Loucy (cell line): ENCODE measurements around the gene TECPR1.

Source experiments
- H2AFZ ChIP-seq: fragments of 200-600 bp; sonication (generic); 2 replicates; pipeline ENCODE4 v1.6.0; 2016; ENCODE audit warnings: antibody characterized with exemption, mild to moderate bottlenecking, low read length, moderate library complexity
- H3F3A ChIP-seq: fragments of 200-600 bp; 2 replicates; pipeline ENCODE4 v1.6.0; 2016; ENCODE audit warnings: antibody characterized with exemption, low read depth, mild to moderate bottlenecking
- H3K27me3 ChIP-seq: fragments of 200-600 bp; sonication (generic); 2 replicates; pipeline ENCODE4 v1.6.1; 2014; ENCODE audit warnings: low read length, mild to moderate bottlenecking; ENCODE audit not compliant: insufficient read depth, poor library complexity, severe bottlenecking
- H3K36me3 ChIP-seq: fragments of 200-600 bp; sonication (generic); 2 replicates; pipeline ENCODE4 v1.6.1; 2016; ENCODE audit warnings: low read length; ENCODE audit not compliant: insufficient read depth
- H3K4me1 ChIP-seq: fragments of 200-600 bp; sonication (generic); 2 replicates; pipeline ENCODE4 v1.5.1; 2014; ENCODE audit warnings: low read length, mild to moderate bottlenecking; ENCODE audit not compliant: insufficient read depth, poor library complexity, severe bottlenecking
- H3K4me2 ChIP-seq: fragments of 200-600 bp; sonication (generic); 2 replicates; pipeline ENCODE4 v1.6.0; 2014; ENCODE audit warnings: antibody characterized with exemption, low read length, low read depth, mild to moderate bottlenecking; ENCODE audit not compliant: poor library complexity, severe bottlenecking
- H3K4me3 ChIP-seq: fragments of 200-600 bp; sonication (generic); 2 replicates; pipeline ENCODE4 v1.5.1; 2014; ENCODE audit warnings: low read length, mild to moderate bottlenecking, mixed read lengths; ENCODE audit not compliant: poor library complexity, severe bottlenecking
- H3K79me2 ChIP-seq: fragments of 200-600 bp; sonication (generic); 2 replicates; pipeline ENCODE4 v1.6.1; 2014; ENCODE audit warnings: low read length; ENCODE audit not compliant: insufficient read depth
- H3K9ac ChIP-seq: fragments of 200-600 bp; sonication (generic); 2 replicates; pipeline ENCODE4 v1.6.0; 2014; ENCODE audit warnings: mild to moderate bottlenecking, low read depth, low read length, moderate library complexity; ENCODE audit not compliant: poor library complexity, severe bottlenecking
- H3K9me2 ChIP-seq: fragments of 200-600 bp; sonication (generic); replicated peaks from 2 replicates; pipeline ENCODE4 v1.6.1; 2016; ENCODE audit warnings: low read depth, low read length, mixed read lengths
- H3K9me3 ChIP-seq: fragments of 200-600 bp; sonication (generic); 2 replicates; pipeline ENCODE4 v1.6.1; 2014; ENCODE audit warnings: mild to moderate bottlenecking, antibody characterized with exemption, low read length, low read depth; ENCODE audit not compliant: insufficient read depth
- H4K20me1 ChIP-seq: fragments of 200-600 bp; sonication (generic); 2 replicates; pipeline ENCODE4 v1.6.0; 2014; ENCODE audit warnings: antibody characterized with exemption, low read length, mild to moderate bottlenecking; ENCODE audit not compliant: insufficient read depth, poor library complexity, severe bottlenecking
- EZH2phosphoT487 ChIP-seq: fragments of 200-600 bp; IDR thresholded peaks from 2 replicates; pipeline ENCODE4 v1.6.1; 2018; ENCODE audit warnings: antibody characterized with exemption, mild to moderate bottlenecking, moderate library complexity, borderline replicate concordance
- TF ChIP-seq, protein P1 (sequence below): fragments of 200-600 bp; sonication (generic); conservative IDR thresholded peaks from 2 replicates; pipeline ENCODE4 v1.5.1; 2014; ENCODE audit warnings: mild to moderate bottlenecking, antibody characterized with exemption, low read length

Gene TECPR1

GRCh38 chr7:98242934-98243333 is 9.1 kb downstream of the TECPR1 start:
- Histone ChIP-seq H3K4me1 (no peaks in the 10 kb centered on the region), H3K4me2 (no peak overlapping the region)

GRCh38 chr7:98242342-98242741 is 9.7 kb downstream of the TECPR1 start:
- Histone ChIP-seq H3K9me2 (no peaks in the 10 kb centered on the region), H3K4me2 (no peak overlapping the region), H4K20me1 (no peaks in the 10 kb centered on the region), H2AFZ (no peak overlapping the region), H3K9me3 (no peaks in the 10 kb centered on the region), H3K36me3 (peaks cover 4% of the 10 kb centered on the region; the same call in 1 of the 2 replicates), H3K27me3 (no peaks in the 10 kb centered on the region), H3K9ac (no peak overlapping the region), H3K79me2 (no peaks in the 10 kb centered on the region), H3K4me1 (no peaks in the 10 kb centered on the region), H3F3A (no peaks in the 10 kb centered on the region), H3K4me3 (no peak overlapping the region)
- TF ChIP-seq EZH2phosphoT487 = no peak
- TF ChIP-seq, protein P1, sequence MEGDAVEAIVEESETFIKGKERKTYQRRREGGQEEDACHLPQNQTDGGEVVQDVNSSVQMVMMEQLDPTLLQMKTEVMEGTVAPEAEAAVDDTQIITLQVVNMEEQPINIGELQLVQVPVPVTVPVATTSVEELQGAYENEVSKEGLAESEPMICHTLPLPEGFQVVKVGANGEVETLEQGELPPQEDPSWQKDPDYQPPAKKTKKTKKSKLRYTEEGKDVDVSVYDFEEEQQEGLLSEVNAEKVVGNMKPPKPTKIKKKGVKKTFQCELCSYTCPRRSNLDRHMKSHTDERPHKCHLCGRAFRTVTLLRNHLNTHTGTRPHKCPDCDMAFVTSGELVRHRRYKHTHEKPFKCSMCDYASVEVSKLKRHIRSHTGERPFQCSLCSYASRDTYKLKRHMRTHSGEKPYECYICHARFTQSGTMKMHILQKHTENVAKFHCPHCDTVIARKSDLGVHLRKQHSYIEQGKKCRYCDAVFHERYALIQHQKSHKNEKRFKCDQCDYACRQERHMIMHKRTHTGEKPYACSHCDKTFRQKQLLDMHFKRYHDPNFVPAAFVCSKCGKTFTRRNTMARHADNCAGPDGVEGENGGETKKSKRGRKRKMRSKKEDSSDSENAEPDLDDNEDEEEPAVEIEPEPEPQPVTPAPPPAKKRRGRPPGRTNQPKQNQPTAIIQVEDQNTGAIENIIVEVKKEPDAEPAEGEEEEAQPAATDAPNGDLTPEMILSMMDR = no peak

More at GRCh38 chr7:98242934-98243333, 9.1 kb downstream of the TECPR1 start:
- H3F3A ChIP-seq = no peaks in the 10 kb centered on the region
- no peak overlapping the region for H2AFZ ChIP-seq
- H3K27me3 ChIP-seq = no peaks in the 10 kb centered on the region
- peaks cover 4% of the 10 kb centered on the region; the same call in 1 of the 2 replicates for H3K36me3 ChIP-seq
- no peaks in the 10 kb centered on the region for H3K9me2 ChIP-seq
- no peaks in the 10 kb centered on the region for H4K20me1 ChIP-seq
- no peak overlapping the region for H3K4me3 ChIP-seq
- H3K79me2 ChIP-seq = no peaks in the 10 kb centered on the region
- no peak overlapping the region for H3K9ac ChIP-seq
- TF ChIP-seq, protein P1 = no peak
- TF ChIP-seq EZH2phosphoT487 = no peak
- no peaks in the 10 kb centered on the region for H3K9me3 ChIP-seq

DNA sequence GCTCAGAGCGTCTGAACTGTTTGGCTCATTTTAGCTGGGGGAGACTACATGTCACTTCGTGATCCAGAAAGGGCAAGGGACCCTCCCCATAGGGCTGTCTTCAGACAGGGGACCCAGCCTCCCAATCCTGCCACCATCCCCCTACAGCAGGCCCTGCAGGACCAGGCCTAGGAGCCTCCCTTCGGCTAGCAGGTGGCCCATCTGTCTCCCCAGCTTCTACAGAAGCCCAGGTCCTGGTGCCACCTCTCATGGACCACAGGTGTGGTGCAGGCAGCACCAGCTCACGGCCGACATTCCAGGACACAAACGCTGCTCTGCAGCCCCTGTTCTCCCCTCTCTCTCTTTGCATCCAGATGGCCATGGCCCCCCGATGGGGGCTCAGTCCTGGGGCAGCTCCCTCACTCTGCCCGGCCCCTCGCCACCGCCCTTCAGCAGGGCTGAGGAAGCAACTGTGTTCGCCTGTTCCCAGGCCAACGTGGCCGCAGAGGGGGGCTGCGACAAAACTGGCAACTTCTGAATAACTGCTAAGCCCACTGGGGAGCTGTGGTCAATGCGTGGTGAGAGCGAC is 10.3 kb downstream of the TECPR1 start:
- no peak overlapping the region for H2AFZ ChIP-seq
- H3K9me3 ChIP-seq = no peaks in the 10 kb centered on the region
- no peaks in the 10 kb centered on the region for H3K79me2 ChIP-seq
- H3K9me2 ChIP-seq = no peaks in the 10 kb centered on the region
- H4K20me1 ChIP-seq = no peaks in the 10 kb centered on the region
- no peak overlapping the region for H3K9ac ChIP-seq
- TF ChIP-seq EZH2phosphoT487 = no peak
- TF ChIP-seq, protein P1 = no peak
- no peaks in the 10 kb centered on the region for H3K4me1 ChIP-seq
- H3K4me2 ChIP-seq = no peak overlapping the region
- no peak overlapping the region for H3K4me3 ChIP-seq
- H3F3A ChIP-seq = no peaks in the 10 kb centered on the region
- H3K27me3 ChIP-seq = no peaks in the 10 kb centered on the region
- H3K36me3 ChIP-seq = peaks cover 4% of the 10 kb centered on the region; the same call in 1 of the 2 replicates
